NB4 (cell line): ENCODE data around the gene YAF2.

Source experiments
- POLR2A ChIP-seq: IDR thresholded peaks from 2 replicates; pipeline ENCODE4 v1.6.1; 2011; ENCODE audit warnings: mild to moderate bottlenecking; ENCODE audit not compliant: insufficient read length; ENCODE audit errors: extremely low read depth
- TF ChIP-seq, protein P1 (sequence below): IDR thresholded peaks from one replicate; pipeline ENCODE4 v1.5.1; 2012; ENCODE audit warnings: low read depth, low read length

DNA sequence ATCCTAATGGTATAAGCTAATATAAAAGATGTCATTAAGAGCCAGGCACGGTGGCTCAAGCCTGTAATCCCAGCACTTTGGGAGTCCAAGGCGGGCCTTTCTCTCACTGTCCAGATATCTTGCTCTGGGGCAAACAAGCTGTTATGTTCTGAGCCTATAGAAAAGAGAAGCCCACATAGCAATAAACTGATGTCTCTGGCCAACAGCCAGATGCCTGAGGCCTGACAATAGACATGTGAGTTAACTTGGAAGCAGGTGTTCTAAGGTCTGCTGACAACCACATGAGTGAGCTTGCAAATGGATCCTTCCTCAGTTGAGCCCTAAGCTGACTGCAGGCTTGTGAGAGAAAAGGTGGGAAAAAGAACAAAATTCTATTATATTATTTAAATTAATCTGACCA is 25.0 kb downstream of the YAF2 start:
- TF ChIP-seq, protein P1, sequence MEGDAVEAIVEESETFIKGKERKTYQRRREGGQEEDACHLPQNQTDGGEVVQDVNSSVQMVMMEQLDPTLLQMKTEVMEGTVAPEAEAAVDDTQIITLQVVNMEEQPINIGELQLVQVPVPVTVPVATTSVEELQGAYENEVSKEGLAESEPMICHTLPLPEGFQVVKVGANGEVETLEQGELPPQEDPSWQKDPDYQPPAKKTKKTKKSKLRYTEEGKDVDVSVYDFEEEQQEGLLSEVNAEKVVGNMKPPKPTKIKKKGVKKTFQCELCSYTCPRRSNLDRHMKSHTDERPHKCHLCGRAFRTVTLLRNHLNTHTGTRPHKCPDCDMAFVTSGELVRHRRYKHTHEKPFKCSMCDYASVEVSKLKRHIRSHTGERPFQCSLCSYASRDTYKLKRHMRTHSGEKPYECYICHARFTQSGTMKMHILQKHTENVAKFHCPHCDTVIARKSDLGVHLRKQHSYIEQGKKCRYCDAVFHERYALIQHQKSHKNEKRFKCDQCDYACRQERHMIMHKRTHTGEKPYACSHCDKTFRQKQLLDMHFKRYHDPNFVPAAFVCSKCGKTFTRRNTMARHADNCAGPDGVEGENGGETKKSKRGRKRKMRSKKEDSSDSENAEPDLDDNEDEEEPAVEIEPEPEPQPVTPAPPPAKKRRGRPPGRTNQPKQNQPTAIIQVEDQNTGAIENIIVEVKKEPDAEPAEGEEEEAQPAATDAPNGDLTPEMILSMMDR: no peak
- no peak for TF ChIP-seq POLR2A
